HCT116 (cell line): Measurements from ENCODE around the gene SYTL3. TPM values are rescaled to one million over a fixed set of nuclear protein-coding genes. Genes with fewer than 3 reads are reported as not detected.

ENCODE experiments used
- ATAC-seq: fragments of 200-7000 bp; cut with Tn5 transposase; 2 replicates; pipeline ENCODE4 v1.9.1; 2020; ENCODE audit warnings: mild to moderate bottlenecking, moderate library complexity
- BruUV-seq: library from RNA; stranded (reverse); fragments of 400-500 nt; replicated peaks from 2 replicates; lab custom pipeline; 2021; lab: Mats Ljungman, UMichigan
- CTCF ChIA-PET: fragments of 300-600 bp; sonication (Branson Sonifier 250); formaldehyde crosslinking; loops from one replicate; lab custom pipeline; 2021; ENCODE audit warnings: antibody characterized with exemption; lab: Charles Lee
- POLR2A ChIA-PET: fragments of 300-600, 350-600 bp; sonication (Branson Sonifier 250); formaldehyde crosslinking; loops from one replicate; lab custom pipeline; 2021; ENCODE audit warnings: antibody characterized with exemption; lab: Charles Lee
- RAD21 ChIA-PET, 2 experiments: fragments of 300-600 bp; sonication (Branson Sonifier 250); formaldehyde crosslinking; loops; one replicate each; lab custom pipeline; 2023; ENCODE audit warnings: low total read pairs in 2 of 2; ENCODE audit not compliant: uncharacterized antibody in 2 of 2, unreplicated experiment in 2 of 2, low non-redundant PET in 1 of 2; lab: Charles Lee
- DNase-seq: peaks from one replicate; pipeline ENCODE4 v3.0.0-alpha.2; 2010; ENCODE audit warnings: low read depth, low spot score
- H2AFZ ChIP-seq: fragments of 200-600 bp; shearing (Covaris generic), sonication (generic); 2 replicates; pipeline ENCODE4 v1.6.1; 2017; ENCODE audit warnings: low read depth, mixed run types, mixed read lengths, antibody characterized with exemption, low read length; ENCODE audit not compliant: poor library complexity, severe bottlenecking
- H3K27ac ChIP-seq: 2 replicates; pipeline ENCODE4 v1.5.1; 2012; ENCODE audit warnings: low read depth, low read length
- H3K27me3 ChIP-seq: fragments of 200-600 bp; sonication (generic); 2 replicates; pipeline ENCODE4 v1.6.1; 2016; ENCODE audit warnings: mixed run types, low read length, mixed read lengths; ENCODE audit not compliant: insufficient read depth
- H3K36me3 ChIP-seq, 2 experiments: fragments of 200-500 bp in 1 of 2; fragments of 200-600 bp in 1 of 2; sonication (Bioruptor generic) in 1 of 2; sonication (generic) in 1 of 2; 2 replicates each; pipeline versions ENCODE4 v1.5.1 to v1.6.1; 2014 to 2016; ENCODE audit warnings: low read length in 2 of 2, inconsistent platforms in 1 of 2, mixed read lengths in 1 of 2, mixed run types in 1 of 2; ENCODE audit not compliant: insufficient read depth in 2 of 2, control insufficient read depth in 1 of 2
- H3K4me1 ChIP-seq, 2 experiments: fragments of 200-600 bp in 1 of 2; sonication (generic) in 1 of 2; 2 replicates each; pipeline versions ENCODE4 v1.5.1 to v1.6.1; 2012 to 2017; ENCODE audit warnings: low read length in 2 of 2, inconsistent platforms in 1 of 2, mild to moderate bottlenecking in 1 of 2, mixed read lengths in 1 of 2, mixed run types in 1 of 2, moderate library complexity in 1 of 2; ENCODE audit not compliant: insufficient read depth in 2 of 2, control insufficient read depth in 1 of 2
- H3K4me2 ChIP-seq: fragments of 200-600 bp; sonication (generic); 2 replicates; pipeline ENCODE4 v1.6.1; 2017; ENCODE audit warnings: mixed run types, low read length, mixed read lengths
- H3K4me3 ChIP-seq, 2 experiments: fragments of 200-600 bp in 1 of 2; sonication (generic) in 1 of 2; replicated peaks in 1 of 2; 2 replicates each; pipeline ENCODE4 v1.5.1; 2011 to 2016; ENCODE audit warnings: low read length in 2 of 2, control low read depth in 1 of 2, low read depth in 1 of 2, mild to moderate bottlenecking in 1 of 2, mixed read lengths in 1 of 2, mixed run types in 1 of 2
- H3K79me2 ChIP-seq: fragments of 200-600 bp; sonication (generic); 2 replicates; pipeline ENCODE4 v1.6.1; 2017; ENCODE audit warnings: mild to moderate bottlenecking, mixed run types, low read length, moderate library complexity, mixed read lengths; ENCODE audit not compliant: insufficient read depth
- H3K9ac ChIP-seq: fragments of 200-600 bp; sonication (generic); 2 replicates; pipeline ENCODE4 v1.6.1; 2016; ENCODE audit warnings: low read length, mixed read lengths
- H3K9me2 ChIP-seq: fragments of 200-600 bp; sonication (generic), shearing (Covaris generic); 2 replicates; pipeline ENCODE4 v1.6.1; 2017; ENCODE audit warnings: mixed run types, mild to moderate bottlenecking, moderate library complexity; ENCODE audit not compliant: insufficient read depth
- H3K9me3 ChIP-seq, 2 experiments: fragments of 200-500 bp in 1 of 2; fragments of 200-600 bp in 1 of 2; sonication (Bioruptor generic) in 1 of 2; sonication (generic) in 1 of 2; 2 replicates each; pipeline ENCODE4 v1.6.1; 2014 to 2017; ENCODE audit warnings: low read length in 2 of 2, mixed read lengths in 2 of 2, inconsistent platforms in 1 of 2, low read depth in 1 of 2, mild to moderate bottlenecking in 1 of 2, mixed run types in 1 of 2, moderate library complexity in 1 of 2; ENCODE audit not compliant: control insufficient read depth in 1 of 2, insufficient read depth in 1 of 2
- H4K20me1 ChIP-seq: fragments of 200-600 bp; sonication (generic), shearing (Covaris generic); 2 replicates; pipeline ENCODE4 v1.6.1; 2017; ENCODE audit warnings: mixed run types, mild to moderate bottlenecking, moderate library complexity; ENCODE audit not compliant: insufficient read depth
- CTCF ChIP-seq, 3 experiments: fragments of 200-600 bp in 1 of 3; sonication (generic) in 1 of 3; IDR thresholded peaks in 2 of 3; conservative IDR thresholded peaks in 1 of 3; 2 replicates each; pipeline ENCODE4 v1.5.1; 2012 to 2017; ENCODE audit warnings: low read depth in 2 of 3, low read length in 2 of 3, antibody characterized with exemption in 1 of 3, borderline replicate concordance in 1 of 3, control low read depth in 1 of 3, mild to moderate bottlenecking in 1 of 3, mixed read lengths in 1 of 3, mixed run types in 1 of 3, moderate library complexity in 1 of 3; ENCODE audit not compliant: insufficient read depth in 1 of 3
- EGR1 ChIP-seq: IDR thresholded peaks from 2 replicates; pipeline ENCODE4 v1.6.1; 2012; ENCODE audit warnings: low read depth
- ELF1 ChIP-seq: IDR thresholded peaks from 2 replicates; pipeline ENCODE4 v1.6.1; 2012; ENCODE audit warnings: low read depth, borderline replicate concordance
- EZH2 ChIP-seq: fragments of 200-600 bp; sonication (generic); IDR thresholded peaks from 2 replicates; pipeline ENCODE4 v1.6.1; 2017; ENCODE audit warnings: antibody characterized with exemption, mixed run types
- JUND ChIP-seq: IDR thresholded peaks from 2 replicates; pipeline ENCODE4 v1.6.1; 2012
- POLR2AphosphoS5 ChIP-seq: IDR thresholded peaks from 2 replicates; pipeline ENCODE4 v1.6.1; 2011; ENCODE audit warnings: mild to moderate bottlenecking, low read depth, low read length, moderate library complexity
- RAD21 ChIP-seq: IDR thresholded peaks from 2 replicates; pipeline ENCODE4 v1.6.1; 2012; ENCODE audit warnings: low read depth, mild to moderate bottlenecking
- REST ChIP-seq: IDR thresholded peaks from 2 replicates; pipeline ENCODE4 v1.6.1; 2012; ENCODE audit warnings: low read depth
- TCF7L2 ChIP-seq: IDR thresholded peaks from 2 replicates; pipeline ENCODE4 v1.7.0; 2011; ENCODE audit warnings: borderline replicate concordance, inconsistent platforms; ENCODE audit not compliant: insufficient read depth, insufficient read length; ENCODE audit errors: extremely low read depth
- YY1 ChIP-seq: IDR thresholded peaks from 2 replicates; pipeline ENCODE4 v1.6.1; 2011; ENCODE audit warnings: low read length, low read depth, moderate library complexity, mild to moderate bottlenecking; ENCODE audit not compliant: insufficient replicate concordance; ENCODE audit errors: extremely low read depth
- ZFX ChIP-seq: fragments of 450-650 bp; IDR thresholded peaks from 2 replicates; pipeline ENCODE4 v1.6.1; 2017
- intact Hi-C: fragments of 100-400 bp; cut with micrococcal nuclease; formaldehyde crosslinking; loops from 2 replicates; pipeline ENCODE4 v1.10.0; 2022
- total RNA-seq: library from RNA; stranded (reverse); gene quantifications from one replicate; pipeline ENCODE4 v1.2.1, GENCODE V29; 2021; ENCODE audit not compliant: unreplicated experiment

The SYTL3 gene
- total RNA-seq, 1 experiment from 2014 or later, result 55.3 TPM

- no TSS peak for BruUV-seq
- no peaks in the 10 kb centered on the region for H3K9me2 ChIP-seq
- CTCF ChIA-PET, result no interaction called here
- H3K4me2 ChIP-seq, result peak overlapping the region; percentile 4; the same call in 1 of the 2 replicates
- H3K4me1 ChIP-seq, result peaks cover 38 to 87% of the 10 kb centered on the region in 2 experiments
- peaks cover 20% of the 10 kb centered on the region for H3K79me2 ChIP-seq
- H3K27ac ChIP-seq, result peak overlapping the region; percentile 11
- DNase-seq, result no peak
- H2AFZ ChIP-seq, result no peak overlapping the region
- ATAC-seq, result no peak
- RAD21 ChIA-PET, result no interaction called here
- no peak for TF ChIP-seq POLR2AphosphoS5
- TF ChIP-seq CTCF (IDR thresholded peaks at IDR 0.05 in 2 of 3, conservative IDR thresholded peaks at IDR 0.05 in 1 of 3; ENCODE audit: borderline replicate concordance in 1 of 3, insufficient read depth in 1 of 3, low read depth in 2 of 3, low read length in 2 of 3), result no peak
- no peak for TF ChIP-seq YY1
- TF ChIP-seq EGR1, result no peak
- no peak; the same call in 1 of the 2 replicates for TF ChIP-seq ZFX
- TF ChIP-seq REST, result no peak
- no peak for TF ChIP-seq EZH2
- no peak for TF ChIP-seq RAD21
- no peak for TF ChIP-seq JUND
- no peak for TF ChIP-seq TCF7L2
- no peak for TF ChIP-seq ELF1
- no peaks in the 10 kb centered on the region for H3K9me3 ChIP-seq
- H3K27me3 ChIP-seq, result no peaks in the 10 kb centered on the region
- intact Hi-C loops, result no loop called here
- POLR2A ChIA-PET, result no interaction called here
- no peak overlapping the region for H3K4me3 ChIP-seq
- H3K9ac ChIP-seq, result peak overlapping the region; percentile 5; the same call in 1 of the 2 replicates
- H4K20me1 ChIP-seq, result no peaks in the 10 kb centered on the region
- H3K36me3 ChIP-seq, result peaks cover 0 to 13% of the 10 kb centered on the region in 2 experiments; a peak in 1 of 4 replicates
Observed at GRCh38 chr6:158713469-158713868, 63.6 kb downstream of the SYTL3 start.
